ENCODE data around the gene MRPS24.

MRPS24 gene

GRCh38 chr7:43856316-43856715 lies 13.0 kb downstream of the MRPS24 start:
- H3K4me3 ChIP-seq (replicated peaks in 1 of 2; ENCODE audit: low read depth in 2 of 2, low read length in 2 of 2): no peak overlapping the region
- no peak for TF ChIP-seq CTCF (IDR thresholded peaks at IDR 0.05; ENCODE audit: low read depth, low read length)
- no peak for DNase-seq (ENCODE audit: low read depth in 2 of 2)

- no peak for TF ChIP-seq CTCF (IDR thresholded peaks at IDR 0.05; ENCODE audit: low read depth, low read length)
- DNase-seq (ENCODE audit: low read depth in 2 of 2): no peak
Measured at GRCh38 chr7:43855176-43855575, 14.1 kb downstream of the MRPS24 start.

GRCh38 chr7:43851805-43852204 lies 17.5 kb downstream of the MRPS24 start:
- no peak overlapping the region for H3K4me3 ChIP-seq (replicated peaks in 1 of 2; ENCODE audit: low read depth in 2 of 2, low read length in 2 of 2)
- TF ChIP-seq CTCF (IDR thresholded peaks at IDR 0.05; ENCODE audit: low read depth, low read length): no peak
- DNase-seq (ENCODE audit: low read depth in 2 of 2): no peak

More at GRCh38 chr7:43855176-43855575, 14.1 kb downstream of the MRPS24 start:
- no peak overlapping the region for H3K4me3 ChIP-seq (replicated peaks in 1 of 2; ENCODE audit: low read depth in 2 of 2, low read length in 2 of 2)

GRCh38 chr7:43850348-43851116 lies 18.8 kb downstream of the MRPS24 start:
- DNase-seq (ENCODE audit: low read depth in 2 of 2): no peak
- no peak overlapping the region for H3K4me3 ChIP-seq (replicated peaks in 1 of 2; ENCODE audit: low read depth in 2 of 2, low read length in 2 of 2)
- TF ChIP-seq CTCF (IDR thresholded peaks at IDR 0.05; ENCODE audit: low read depth, low read length): no peak

- no peak overlapping the region for H3K4me3 ChIP-seq (replicated peaks in 1 of 2; ENCODE audit: low read depth in 2 of 2, low read length in 2 of 2)
- no peak for DNase-seq (ENCODE audit: low read depth in 2 of 2)
- no peak for TF ChIP-seq CTCF (IDR thresholded peaks at IDR 0.05; ENCODE audit: low read depth, low read length)
Measured at GRCh38 chr7:43849047-43849446, 20.3 kb downstream of the MRPS24 start.

GRCh38 chr7:43847496-43847895 lies 21.8 kb downstream of the MRPS24 start:
- DNase-seq (ENCODE audit: low read depth in 2 of 2): peak in 1 of 2 donors; percentile 9
- no peak overlapping the region for H3K4me3 ChIP-seq (replicated peaks in 1 of 2; ENCODE audit: low read depth in 2 of 2, low read length in 2 of 2)
- no peak for TF ChIP-seq CTCF (IDR thresholded peaks at IDR 0.05; ENCODE audit: low read depth, low read length)

- no peak for DNase-seq (ENCODE audit: low read depth in 2 of 2)
- TF ChIP-seq CTCF (IDR thresholded peaks at IDR 0.05; ENCODE audit: low read depth, low read length): no peak
Measured at GRCh38 chr7:43844662-43845061, 24.7 kb downstream of the MRPS24 start.

More at GRCh38 chr7:43844662-43845061, 24.7 kb downstream of the MRPS24 start:
- H3K4me3 ChIP-seq (replicated peaks in 1 of 2; ENCODE audit: low read depth in 2 of 2, low read length in 2 of 2): no peak overlapping the region
